Central memory CD4-positive, alpha-beta T cell (primary cell): ENCODE measurements around the gene SIPA1L3.

Experiments
- DNase-seq: peaks from one replicate; pipeline ENCODE4 v3.0.0; 2022

The SIPA1L3 gene

DNA sequence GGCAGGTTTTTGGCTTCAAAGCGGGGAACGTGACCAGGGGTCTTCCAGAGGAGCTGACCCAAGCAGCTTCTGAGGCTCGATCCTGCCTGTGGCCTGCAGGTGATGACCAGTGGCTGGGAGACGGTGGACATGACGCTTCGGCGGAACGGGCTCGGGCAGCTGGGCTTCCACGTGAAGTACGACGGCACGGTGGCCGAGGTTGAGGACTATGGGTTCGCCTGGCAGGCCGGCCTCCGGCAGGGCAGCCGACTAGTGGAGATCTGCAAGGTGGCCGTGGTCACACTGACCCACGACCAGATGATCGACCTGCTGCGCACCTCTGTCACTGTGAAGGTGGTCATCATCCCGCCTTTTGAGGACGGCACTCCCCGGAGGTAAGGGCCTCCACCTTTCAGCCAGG lies 223.4 kb downstream of the SIPA1L3 start:
- DNase-seq: no peak

- DNase-seq: no peak
These were observed 225.8 kb downstream of the SIPA1L3 start for GRCh38 chr19:38132781-38133180.

GRCh38 chr19:38133319-38133718 lies 226.3 kb downstream of the SIPA1L3 start:
- DNase-seq: no peak

GRCh38 chr19:38134540-38135149 lies 227.6 kb downstream of the SIPA1L3 start:
- DNase-seq: no peak

GRCh38 chr19:38135150-38135998 lies 228.4 kb downstream of the SIPA1L3 start:
- DNase-seq: no peak

DNA sequence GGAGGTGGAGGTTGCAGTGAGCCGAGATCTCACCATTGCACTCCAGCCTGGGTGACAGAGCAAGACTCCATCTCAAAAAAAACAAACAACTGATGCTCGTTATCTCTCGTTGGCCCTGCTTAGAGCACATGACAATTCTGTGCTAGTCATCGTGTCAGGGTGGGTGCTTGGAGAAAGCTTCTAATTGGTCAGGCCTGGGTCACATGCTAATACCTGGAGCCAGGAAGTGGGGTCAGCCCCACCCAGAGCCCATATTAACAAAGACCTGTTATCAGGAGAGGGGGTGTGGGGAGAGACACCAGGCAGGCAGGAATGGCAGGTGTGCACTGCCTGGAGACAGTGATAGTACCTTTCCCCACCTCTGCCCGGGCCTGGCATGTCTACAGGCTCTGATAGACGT lies 232.1 kb downstream of the SIPA1L3 start:
- DNase-seq: no peak

GRCh38 chr19:38141108-38141507 lies 234.1 kb downstream of the SIPA1L3 start:
- DNase-seq: no peak

- DNase-seq: peak; percentile 4
These were observed 235.4 kb downstream of the SIPA1L3 start for GRCh38 chr19:38142176-38143035.

DNA sequence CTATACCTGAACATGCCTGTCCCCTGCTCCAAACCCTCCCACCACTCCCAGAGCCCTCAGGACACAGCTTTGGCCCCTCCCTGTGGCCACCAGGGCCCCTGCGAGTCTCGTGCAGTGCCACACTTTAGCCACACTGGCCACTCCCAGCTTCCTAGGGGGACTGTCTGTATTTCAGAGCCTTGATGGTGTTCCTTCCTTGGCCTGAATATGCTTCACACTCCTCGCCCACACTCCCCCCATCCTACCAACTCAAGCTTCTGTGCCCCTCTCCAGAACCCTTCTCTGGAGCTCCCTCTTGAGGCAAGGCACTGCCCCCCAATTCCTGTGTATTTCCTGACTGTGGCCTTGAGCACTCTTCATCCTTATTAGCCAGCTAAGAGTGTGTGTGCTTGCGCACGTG lies 236.8 kb downstream of the SIPA1L3 start:
- no peak for DNase-seq

GRCh38 chr19:38144667-38145066 lies 237.7 kb downstream of the SIPA1L3 start:
- no peak for DNase-seq

DNA sequence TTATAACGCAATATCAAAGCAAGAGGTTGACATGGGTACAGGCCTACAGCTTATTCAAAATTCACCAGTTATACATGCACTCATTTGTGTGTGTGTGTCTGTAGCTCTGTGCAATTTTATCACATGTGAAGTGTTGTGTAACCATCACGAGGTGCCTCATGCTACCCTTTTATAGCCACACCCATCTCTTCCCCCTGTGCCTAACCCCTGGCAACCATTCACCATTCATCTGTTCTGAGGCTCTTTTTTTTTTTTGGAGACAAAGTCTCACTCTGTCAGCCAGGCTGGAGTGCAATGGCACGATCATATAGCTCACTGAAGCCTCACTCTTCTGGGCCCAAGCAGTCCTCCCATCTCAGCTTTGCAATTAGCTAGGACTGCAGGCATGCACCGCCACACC lies 238.6 kb downstream of the SIPA1L3 start:
- DNase-seq: no peak

DNA sequence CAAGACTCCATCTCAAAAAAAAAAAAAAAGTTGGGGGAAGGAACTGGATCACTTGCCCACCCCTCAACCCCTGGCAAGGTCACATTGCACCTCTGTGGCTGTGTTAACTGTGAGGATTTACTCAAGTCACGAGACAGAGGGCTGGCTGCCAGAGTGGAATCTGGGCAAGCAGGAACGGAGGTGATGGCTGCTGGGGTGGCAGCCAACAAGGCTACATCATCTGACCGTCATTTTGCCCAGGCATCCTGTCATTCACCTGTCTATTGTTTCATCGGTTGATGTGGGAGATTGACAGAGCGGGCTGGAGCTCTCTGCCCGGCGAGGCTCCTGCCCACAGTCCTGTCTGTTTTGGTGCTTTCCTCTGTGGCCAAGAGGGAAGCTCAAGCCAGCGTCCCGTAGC lies 241.3 kb downstream of the SIPA1L3 start:
- no peak for DNase-seq

DNA sequence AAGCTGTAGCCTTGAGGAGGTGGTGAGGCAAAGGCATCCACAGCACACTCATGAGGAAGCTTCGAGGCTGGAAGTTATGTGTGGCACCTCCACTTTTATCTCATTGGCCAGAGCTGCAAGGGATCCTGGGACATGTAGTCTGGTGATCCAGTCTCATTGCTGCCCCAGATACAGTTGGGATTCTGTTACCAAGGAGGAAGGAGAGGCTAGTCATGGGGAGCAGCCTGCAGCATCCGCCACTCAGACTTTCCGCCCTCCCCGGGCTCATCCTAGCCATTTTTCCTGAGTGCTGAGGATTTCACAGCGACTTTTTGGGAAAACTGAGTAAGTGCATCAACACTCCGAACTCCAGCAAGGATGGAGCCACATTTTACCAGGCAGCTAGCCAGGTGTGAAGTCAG lies 242.7 kb downstream of the SIPA1L3 start:
- no peak for DNase-seq

DNA sequence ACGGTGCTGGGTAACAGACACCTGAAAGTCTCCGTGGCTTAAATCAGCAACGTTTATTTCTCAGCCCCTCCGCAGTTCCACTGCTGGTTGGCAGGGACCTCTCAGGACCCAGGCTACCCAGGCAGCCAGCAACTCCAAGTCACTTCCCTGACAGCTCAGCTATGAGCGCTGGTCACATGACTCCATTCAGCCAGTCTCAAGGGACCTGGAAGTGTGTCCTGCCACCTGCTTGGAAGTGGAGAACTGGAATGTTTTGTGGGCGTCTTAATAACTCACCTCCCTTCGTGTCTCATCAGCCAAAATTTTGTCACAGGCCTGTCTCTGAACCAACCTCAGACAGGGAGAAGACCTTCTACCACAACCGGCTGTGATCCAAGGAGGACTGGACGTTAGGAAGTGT lies 244.2 kb downstream of the SIPA1L3 start:
- DNase-seq: no peak

- no peak for DNase-seq
These were observed 245.7 kb downstream of the SIPA1L3 start for GRCh38 chr19:38152461-38153379.

- no peak for DNase-seq
These were observed 248.4 kb downstream of the SIPA1L3 start for GRCh38 chr19:38155453-38155852.

DNA sequence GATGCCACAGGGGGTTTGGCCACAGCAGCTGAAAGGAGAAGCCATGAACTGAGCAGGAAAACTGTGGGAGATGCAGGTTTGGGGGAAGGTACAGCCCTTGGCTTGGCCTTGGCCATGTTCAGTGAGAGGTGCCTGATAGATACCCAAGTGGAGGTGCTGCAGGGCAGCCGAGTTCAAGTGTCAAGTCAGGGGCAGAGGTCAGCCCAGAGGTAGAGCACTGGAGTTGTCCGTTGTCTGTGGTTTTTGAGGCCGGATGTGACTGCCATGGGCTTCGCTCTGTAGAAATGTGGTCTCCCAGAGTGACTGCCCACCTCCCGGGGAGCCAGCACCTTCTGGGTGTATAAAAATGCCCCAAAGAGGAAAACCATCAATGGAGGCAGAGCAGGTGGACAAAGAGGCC lies 251.7 kb downstream of the SIPA1L3 start:
- no peak for DNase-seq

DNA sequence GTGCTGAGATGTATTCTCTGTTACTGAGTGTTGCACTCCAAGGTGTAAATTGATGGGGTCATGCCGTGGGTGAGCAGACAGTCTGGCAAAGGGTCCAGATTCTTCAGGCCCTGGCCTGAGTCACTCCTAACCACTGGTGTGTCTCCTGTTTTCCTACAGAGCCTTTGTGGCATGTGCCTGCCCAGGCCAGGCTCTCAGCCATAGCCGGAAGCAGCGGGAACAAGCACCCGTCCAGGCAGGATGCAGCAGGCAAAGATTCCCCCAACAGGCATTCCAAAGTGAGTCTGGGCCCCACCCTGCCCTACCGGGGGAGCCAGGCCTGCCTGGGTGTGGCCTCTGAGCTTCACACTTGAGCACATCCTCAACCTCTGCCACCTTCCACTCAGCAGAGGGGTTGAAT lies 255.1 kb downstream of the SIPA1L3 start:
- no peak for DNase-seq

DNA sequence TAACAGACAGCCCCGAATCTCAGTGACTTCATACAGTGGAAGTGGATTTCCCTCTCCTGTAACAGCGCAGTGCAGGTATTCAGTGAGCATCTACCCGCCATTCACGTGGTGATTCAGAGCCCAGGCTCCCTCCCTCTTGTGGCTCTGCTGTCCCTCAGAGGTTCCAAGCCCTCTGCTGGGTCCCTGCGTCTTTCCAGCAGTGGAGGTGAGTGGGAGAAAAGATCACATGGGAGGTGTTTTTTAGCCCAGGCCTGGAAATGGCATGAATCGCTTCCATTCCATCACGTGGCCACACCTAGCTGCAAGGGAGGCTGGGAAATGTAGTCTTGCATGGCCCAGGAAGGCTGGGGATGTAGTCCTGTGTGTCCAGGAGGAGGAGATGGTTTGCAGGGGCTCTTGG lies 255.6 kb downstream of the SIPA1L3 start:
- DNase-seq: no peak

DNA sequence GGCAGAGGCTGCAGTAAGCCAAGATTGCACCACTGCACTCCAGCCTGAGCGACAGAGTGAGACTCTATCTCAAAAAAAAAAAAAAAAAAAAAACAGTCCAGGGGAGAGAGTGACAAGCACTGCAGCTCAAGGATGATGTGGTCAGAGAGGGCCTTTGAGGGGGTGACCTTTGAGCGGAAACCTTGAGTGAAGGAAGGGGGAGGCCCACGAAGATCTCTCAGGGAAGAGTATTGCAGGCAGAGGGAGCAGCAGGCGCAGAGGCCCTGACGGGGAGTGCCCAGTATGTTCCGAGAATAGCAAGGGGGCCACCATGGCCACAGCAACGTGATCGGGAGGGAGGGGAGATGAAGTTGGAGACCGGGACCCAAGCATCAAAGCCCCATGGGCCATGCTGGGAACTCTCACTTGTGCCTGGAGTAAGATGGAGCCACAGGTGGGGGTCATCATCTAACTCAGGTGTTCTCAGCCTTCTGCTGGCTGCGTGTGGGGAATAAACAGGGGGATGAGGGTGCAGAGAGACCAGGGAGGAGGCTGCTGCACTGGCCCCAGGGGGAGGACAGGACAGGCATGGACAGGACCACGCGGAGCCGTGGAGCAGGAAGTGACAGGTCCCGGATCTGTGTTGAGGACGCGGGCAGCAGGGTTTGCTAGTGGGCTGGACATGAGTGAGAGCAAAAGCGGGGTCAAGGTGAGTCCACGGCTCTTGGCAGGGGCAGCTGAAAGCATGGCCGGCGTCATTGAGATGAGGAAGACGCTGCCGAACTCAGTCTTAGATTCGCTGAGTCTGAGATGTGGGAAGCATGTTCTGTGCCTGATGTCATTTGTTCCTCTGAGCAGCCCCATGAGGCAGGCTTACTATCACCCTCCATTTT lies 256.6 kb downstream of the SIPA1L3 start:
- no peak for DNase-seq

DNA sequence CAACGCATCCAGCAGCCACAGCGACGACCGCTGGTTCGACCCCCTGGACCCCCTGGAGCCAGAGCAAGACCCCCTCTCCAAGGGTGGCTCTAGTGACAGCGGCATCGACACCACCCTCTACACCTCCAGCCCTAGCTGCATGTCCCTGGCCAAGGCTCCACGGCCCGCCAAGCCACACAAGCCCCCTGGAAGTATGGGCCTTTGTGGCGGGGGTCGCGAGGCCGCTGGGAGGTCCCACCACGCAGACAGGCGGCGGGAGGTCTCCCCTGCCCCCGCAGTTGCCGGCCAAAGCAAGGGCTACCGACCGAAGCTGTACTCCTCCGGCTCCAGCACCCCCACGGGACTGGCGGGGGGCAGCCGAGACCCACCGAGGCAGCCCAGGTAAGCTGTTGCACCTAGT lies 257.5 kb downstream of the SIPA1L3 start:
- no peak for DNase-seq
